GM23248 (cell line): ENCODE data around the gene ZNRF1. TPM values are rescaled to one million over a fixed set of nuclear protein-coding genes. Genes with fewer than 3 reads are reported as not detected.
A peak's percentile ranks its signal among the peaks of the same experiment; 100 is the strongest.

Source experiments
- DNase-seq: peaks from one replicate; pipeline ENCODE4 v3.0.0-alpha.2; 2015
- H2AFZ ChIP-seq: fragments of 200-600 bp; sonication (generic); 2 replicates; pipeline ENCODE4 v1.6.1; 2016; ENCODE audit warnings: antibody characterized with exemption
- H3F3A ChIP-seq: fragments of 200-600 bp; sonication (generic); 2 replicates; pipeline ENCODE4 v1.6.1; 2016; ENCODE audit warnings: mild to moderate bottlenecking, antibody characterized with exemption, mixed run types; ENCODE audit not compliant: insufficient read depth
- H3K27ac ChIP-seq: fragments of 200-600 bp; sonication (generic); 2 replicates; pipeline ENCODE4 v1.5.1; 2016; ENCODE audit warnings: mild to moderate bottlenecking
- H3K27me3 ChIP-seq: fragments of 200-600 bp; sonication (generic); replicated peaks from 2 replicates; pipeline ENCODE4 v1.6.1; 2016; ENCODE audit warnings: mild to moderate bottlenecking; ENCODE audit not compliant: insufficient read depth
- H3K36me3 ChIP-seq: fragments of 200-600 bp; sonication (generic); 2 replicates; pipeline ENCODE4 v1.6.1; 2016; ENCODE audit warnings: low read depth, mild to moderate bottlenecking
- H3K4me1 ChIP-seq: fragments of 200-600 bp; sonication (generic); 2 replicates; pipeline ENCODE4 v1.6.1; 2016; ENCODE audit warnings: mild to moderate bottlenecking; ENCODE audit not compliant: insufficient read depth
- H3K4me2 ChIP-seq: fragments of 200-600 bp; sonication (generic); one replicate; pipeline ENCODE4 v1.6.1; 2016; ENCODE audit warnings: mild to moderate bottlenecking; ENCODE audit not compliant: unreplicated experiment
- H3K4me3 ChIP-seq: fragments of 200-600 bp; sonication (generic); 2 replicates; pipeline ENCODE4 v1.5.1; 2016; ENCODE audit warnings: mild to moderate bottlenecking
- H3K79me2 ChIP-seq: fragments of 200-600 bp; sonication (generic); 2 replicates; pipeline ENCODE4 v1.6.1; 2016; ENCODE audit warnings: mild to moderate bottlenecking; ENCODE audit not compliant: insufficient read depth
- H3K9ac ChIP-seq: fragments of 200-600 bp; sonication (generic); 2 replicates; pipeline ENCODE4 v1.6.1; 2016; ENCODE audit warnings: mild to moderate bottlenecking
- H3K9me2 ChIP-seq: fragments of 200-600 bp; sonication (generic); 2 replicates; pipeline ENCODE4 v1.6.1; 2016; ENCODE audit warnings: mixed run types, mild to moderate bottlenecking, moderate library complexity; ENCODE audit not compliant: insufficient read depth
- H3K9me3 ChIP-seq: fragments of 200-600 bp; sonication (generic); one replicate; pipeline ENCODE4 v1.6.1; 2017; ENCODE audit warnings: low read depth
- H4K20me1 ChIP-seq: fragments of 200-600 bp; sonication (generic); 2 replicates; pipeline ENCODE4 v1.6.0; 2016; ENCODE audit not compliant: insufficient read depth
- EZH2 ChIP-seq: fragments of 200-600 bp; sonication (generic); IDR thresholded peaks from 2 replicates; pipeline ENCODE4 v1.6.1; 2018; ENCODE audit warnings: antibody characterized with exemption, mild to moderate bottlenecking; ENCODE audit not compliant: insufficient read depth, poor library complexity, severe bottlenecking
- EZH2phosphoT487 ChIP-seq: fragments of 200-600 bp; sonication (generic); IDR thresholded peaks from 2 replicates; pipeline ENCODE4 v1.6.1; 2018; ENCODE audit warnings: antibody characterized with exemption, moderate library complexity, mild to moderate bottlenecking, low read depth; ENCODE audit not compliant: insufficient read depth
- WGBS, 2 experiments: methylation state at CpG; one replicate each; pipeline ENCODE4 v1.1.6; 2015 to 2017; ENCODE audit warnings: low lambda C conversion rate in 2 of 2, low coverage in 1 of 2; ENCODE audit errors: missing lambda C conversion rate in 2 of 2; 5-methylcytosine and 5-hydroxymethylcytosine counted together
- in situ Hi-C: fragments of 300-500 bp; cut with MboI; formaldehyde crosslinking; loops from 2 replicates; pipeline ENCODE4 v1.15.0; 2020
- polyA plus RNA-seq: library from polyadenylated mRNA; unstranded; fragments of >200 nt; fragmentation: Nextera tagmentation; extraction: Ambion mirVana; gene quantifications from 2 replicates; pipeline ENCODE4 v1.2.1, GENCODE V29; 2016
- total RNA-seq: library from RNA; depleted of rRNA; stranded (reverse); fragments of >200 nt; shearing (Covaris generic); gene quantifications from 2 replicates; pipeline ENCODE4 v1.2.3, GENCODE V29; 2014

ZNRF1 gene
- total and polyA plus RNA-seq, 2 experiments from 2014 or later, result 7.1 to 17.2 TPM

DNA sequence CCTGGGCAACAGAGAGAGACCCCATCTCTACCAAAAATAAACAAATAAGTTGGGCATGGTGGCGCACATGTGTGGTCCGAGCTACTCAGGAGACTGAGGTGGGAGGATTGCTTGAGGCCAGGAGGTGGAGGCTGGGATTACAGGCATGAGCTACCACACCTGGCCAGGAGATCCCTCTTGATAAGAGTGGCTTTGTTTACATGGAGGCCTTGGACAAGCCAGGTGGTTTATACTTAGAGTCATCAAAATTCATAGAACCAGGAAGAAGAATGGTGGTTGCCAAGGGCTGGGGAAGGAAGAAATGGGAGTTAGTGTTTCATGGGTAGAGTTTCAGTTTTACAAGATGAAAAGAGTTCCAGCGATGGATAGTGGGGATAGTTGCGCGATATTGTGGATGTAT, 140.7 kb downstream of the ZNRF1 start:
- TF ChIP-seq EZH2phosphoT487 (no peak), EZH2 (no peak)
- Histone ChIP-seq H3K79me2 (no peaks in the 10 kb centered on the region), H3K4me2 (no peak overlapping the region), H4K20me1 (no peaks in the 10 kb centered on the region), H3K9me2 (no peaks in the 10 kb centered on the region), H3F3A (no peaks in the 10 kb centered on the region), H3K4me3 (no peak overlapping the region), H2AFZ (no peak overlapping the region), H3K9ac (no peak overlapping the region), H3K36me3 (no peaks in the 10 kb centered on the region), H3K27ac (no peak overlapping the region), H3K9me3 (no peaks in the 10 kb centered on the region), H3K4me1 (no peaks in the 10 kb centered on the region), H3K27me3 (no peaks in the 10 kb centered on the region)
- DNase-seq, result no peak
- in situ Hi-C loops, result no loop called here
- 94 to 95% methylated on average over 5 of the region's 5 CpGs for WGBS, 2 experiments

DNA sequence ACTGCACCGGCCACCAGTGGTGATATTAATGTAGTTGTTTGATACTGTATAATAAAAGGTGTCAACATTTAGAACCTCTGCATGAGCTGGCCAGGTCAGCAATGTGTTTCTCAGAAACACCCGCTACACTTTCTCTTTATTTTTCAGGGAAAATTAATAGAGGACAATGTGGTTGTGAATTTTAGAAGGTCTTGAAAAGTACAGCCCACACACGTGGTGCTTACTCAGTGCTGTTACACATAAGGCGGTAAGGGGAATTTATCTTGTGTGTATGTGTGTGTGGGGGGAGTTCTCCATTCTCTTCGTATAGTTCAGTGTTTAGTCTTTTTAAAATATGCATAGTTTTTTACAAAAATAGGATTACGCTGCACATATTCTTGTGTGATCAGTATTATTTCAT, 145.1 kb downstream of the ZNRF1 start:
- no peaks in the 10 kb centered on the region for H3F3A ChIP-seq
- no peak for DNase-seq
- H3K9me2 ChIP-seq, result no peaks in the 10 kb centered on the region
- no peaks in the 10 kb centered on the region for H3K9me3 ChIP-seq
- TF ChIP-seq EZH2, result no peak
- no peaks in the 10 kb centered on the region for H3K36me3 ChIP-seq
- no peaks in the 10 kb centered on the region for H3K4me1 ChIP-seq
- no peak overlapping the region for H3K27ac ChIP-seq
- H4K20me1 ChIP-seq, result no peaks in the 10 kb centered on the region
- H3K79me2 ChIP-seq, result no peaks in the 10 kb centered on the region; the same call in 1 of the 2 replicates
- no peak overlapping the region for H3K4me3 ChIP-seq
- H3K9ac ChIP-seq, result no peak overlapping the region
- 72% methylated on average over 6 of the region's 6 CpGs for WGBS, 2 experiments
- H2AFZ ChIP-seq, result no peak overlapping the region
- H3K27me3 ChIP-seq, result no peaks in the 10 kb centered on the region
- in situ Hi-C loops, result no loop called here
- H3K4me2 ChIP-seq, result no peak overlapping the region

DNA sequence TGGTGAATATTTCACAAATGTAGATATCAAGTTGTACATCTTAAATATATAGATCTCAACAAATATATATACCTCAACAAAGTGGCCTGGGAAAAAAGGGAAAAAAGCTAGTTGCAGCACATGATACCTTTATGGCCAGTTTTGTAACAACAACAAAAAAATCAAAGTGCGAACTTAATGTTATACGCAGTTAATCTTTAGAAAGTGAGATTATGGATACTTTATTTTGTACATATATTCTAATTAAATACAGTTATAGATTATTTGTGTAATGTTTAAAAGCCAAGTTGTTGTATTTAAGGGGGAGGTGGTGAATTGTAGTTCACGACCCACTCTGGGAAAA, 149.1 kb downstream of the ZNRF1 start:
- H3K4me2 ChIP-seq, result peak overlapping the region; percentile 90
- H3K27ac ChIP-seq, result no peak overlapping the region
- H3F3A ChIP-seq, result no peaks in the 10 kb centered on the region
- H4K20me1 ChIP-seq, result no peaks in the 10 kb centered on the region
- H3K9me3 ChIP-seq, result peaks cover 9% of the 10 kb centered on the region
- no peaks in the 10 kb centered on the region for H3K36me3 ChIP-seq
- in situ Hi-C loops, result no loop called here
- no peak for DNase-seq
- peak overlapping the region; percentile 96 for H3K9ac ChIP-seq
- peaks cover 37% of the 10 kb centered on the region for H3K79me2 ChIP-seq
- H3K4me1 ChIP-seq, result no peaks in the 10 kb centered on the region
- peak overlapping the region; percentile 96 for H2AFZ ChIP-seq
- H3K9me2 ChIP-seq, result no peaks in the 10 kb centered on the region
- peak overlapping the region; percentile 99 for H3K4me3 ChIP-seq
- 30 to 33% methylated on average over 3 of the region's 3 CpGs for WGBS, 2 experiments
- TF ChIP-seq EZH2phosphoT487 (no peak), EZH2 (no peak)
- no peaks in the 10 kb centered on the region for H3K27me3 ChIP-seq

DNA sequence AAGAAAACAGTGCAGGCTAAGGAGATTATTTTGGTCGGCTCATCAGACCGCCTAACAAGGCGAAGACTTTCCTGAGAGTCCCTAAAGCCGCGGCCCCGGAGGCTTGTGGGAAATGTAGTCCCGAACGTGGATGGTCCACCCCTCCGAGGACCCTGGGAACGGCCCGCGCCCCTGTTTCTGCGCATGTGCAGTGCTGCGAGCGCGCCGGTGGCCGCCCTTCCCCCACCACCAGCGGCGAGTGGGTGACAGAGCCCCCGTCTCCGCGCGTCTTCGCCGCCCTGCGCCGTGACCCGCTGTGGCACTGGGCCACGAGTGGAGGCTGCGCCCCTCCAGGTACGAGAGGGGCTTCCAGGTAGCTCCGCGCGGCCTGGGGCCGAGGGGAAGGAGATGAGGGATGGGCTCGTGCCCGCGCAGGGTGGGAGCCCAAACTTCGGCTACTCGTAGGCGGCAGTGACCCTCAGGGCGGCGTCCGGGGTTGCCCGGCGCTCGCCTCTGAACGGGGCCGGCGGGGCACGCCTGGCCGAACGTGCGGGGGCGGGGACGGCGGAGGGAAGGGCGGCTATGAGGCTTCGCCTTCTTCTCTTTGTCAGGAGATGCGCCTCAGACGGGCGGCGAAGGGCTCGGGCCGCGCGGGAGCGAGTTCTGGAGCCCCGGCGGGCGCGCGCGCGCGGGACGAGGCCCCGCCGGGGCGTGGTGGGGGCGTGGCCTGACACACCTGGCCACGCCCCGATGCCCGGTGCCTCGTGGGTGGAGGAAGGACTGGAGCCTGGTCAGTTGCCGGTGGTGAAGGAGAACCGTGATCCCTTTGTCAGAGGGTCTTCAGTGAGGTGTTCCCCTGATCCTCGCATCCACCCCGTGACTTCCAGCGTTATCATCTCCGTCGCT, 149.7 kb downstream of the ZNRF1 start, which contains the start of gene ZFP1:
Gene ZFP1, plus strand, starts transcription at position 214 of the 885 bp plus-strand sequence. CDS start 4,428 bp downstream, outside the sequence.
- H3K27me3 ChIP-seq, result no peaks in the 10 kb centered on the region
- WGBS, 2 experiments, result 1 to 2% methylated on average over 60 to 76 of the region's 93 CpGs
- in situ Hi-C loops, result no loop called here

More for the DNA sequence above, 149.7 kb downstream of the ZNRF1 start, which contains the start of gene ZFP1:
- peaks cover 9% of the 10 kb centered on the region for H3K9me3 ChIP-seq
- H3K4me2 ChIP-seq, result peak within 1 kb of the TSS; percentile 90
- H3F3A ChIP-seq, result no peaks in the 10 kb centered on the region
- TF ChIP-seq EZH2 (no peak), EZH2phosphoT487 (no peak)
- peak within 1 kb of the TSS; percentile 99 for H3K4me3 ChIP-seq
- H3K9ac ChIP-seq, result peak within 1 kb of the TSS; percentile 96
- H2AFZ ChIP-seq, result peak within 1 kb of the TSS; percentile 96
- H4K20me1 ChIP-seq, result no peaks in the 10 kb centered on the region
- DNase-seq, result peak; percentile 95
- H3K9me2 ChIP-seq, result no peaks in the 10 kb centered on the region
- peaks cover 40% of the 10 kb centered on the region for H3K79me2 ChIP-seq
- H3K27ac ChIP-seq, result peak within 1 kb of the TSS; percentile 85
- H3K4me1 ChIP-seq, result no peaks in the 10 kb centered on the region
- no peaks in the 10 kb centered on the region for H3K36me3 ChIP-seq
